ENCODE data around the gene PLD4.
"Not testable (repeated sequence)": the region's sequence is repeated elsewhere in the genome, so short reads cannot be mapped to it uniquely, and the experiment has no call there.

PLD4 gene

GRCh38 chr14:104900639-104901512 lies 23.8 kb upstream of the PLD4 start:
- DNase-seq: no peak

- DNase-seq: no peak
Measured at GRCh38 chr14:104903990-104904389, 20.7 kb upstream of the PLD4 start.

GRCh38 chr14:104904650-104905578 lies 19.8 kb upstream of the PLD4 start:
- not testable (repeated sequence) for DNase-seq

GRCh38 chr14:104905579-104905933 lies 19.1 kb upstream of the PLD4 start:
- not testable (repeated sequence) for DNase-seq

GRCh38 chr14:104908303-104908702 lies 16.4 kb upstream of the PLD4 start:
- DNase-seq: no peak

- DNase-seq: no peak
Measured at GRCh38 chr14:104912053-104912452, 12.6 kb upstream of the PLD4 start.

- DNase-seq: no peak
Measured at GRCh38 chr14:104913435-104913834, 11.2 kb upstream of the PLD4 start.

- DNase-seq: no peak
Measured at GRCh38 chr14:104917116-104917515, 7.6 kb upstream of the PLD4 start.

GRCh38 chr14:104917993-104918392 lies 6.7 kb upstream of the PLD4 start:
- no peak for DNase-seq

- DNase-seq: not testable (repeated sequence)
Measured at GRCh38 chr14:104919152-104919992, 5.3 kb upstream of the PLD4 start.

GRCh38 chr14:104919993-104920315 lies 4.7 kb upstream of the PLD4 start:
- no peak for DNase-seq

- DNase-seq: no peak
Measured at GRCh38 chr14:104923640-104924420, 849 bp upstream of the PLD4 start.

GRCh38 chr14:104925214-104925854 lies 655 bp downstream of the PLD4 start:
- no peak for DNase-seq

GRCh38 chr14:104925855-104926609 lies 1.4 kb downstream of the PLD4 start:
- DNase-seq: no peak

- peak; percentile 10 for DNase-seq
Measured at GRCh38 chr14:104926619-104927431, 2.1 kb downstream of the PLD4 start.

GRCh38 chr14:104927432-104927816 lies 2.7 kb downstream of the PLD4 start:
- no peak for DNase-seq

GRCh38 chr14:104927901-104928300 lies 3.2 kb downstream of the PLD4 start:
- DNase-seq: no peak

- DNase-seq: no peak
Measured at GRCh38 chr14:104928391-104929133, 3.9 kb downstream of the PLD4 start.

Data from CD4-positive, alpha-beta T cell treated with Interleukin-17A for 1 hour (primary cell).